GM19397 (cell line): ENCODE data around the gene PHLDA1.

Source experiments
- ATAC-seq: cut with Tn5 transposase; IDR thresholded peaks from one replicate; pipeline ENCODE4 v1.9.1; 2021; ENCODE audit warnings: mild to moderate bottlenecking, moderate library complexity; ENCODE audit not compliant: unreplicated experiment

Gene PHLDA1

DNA sequence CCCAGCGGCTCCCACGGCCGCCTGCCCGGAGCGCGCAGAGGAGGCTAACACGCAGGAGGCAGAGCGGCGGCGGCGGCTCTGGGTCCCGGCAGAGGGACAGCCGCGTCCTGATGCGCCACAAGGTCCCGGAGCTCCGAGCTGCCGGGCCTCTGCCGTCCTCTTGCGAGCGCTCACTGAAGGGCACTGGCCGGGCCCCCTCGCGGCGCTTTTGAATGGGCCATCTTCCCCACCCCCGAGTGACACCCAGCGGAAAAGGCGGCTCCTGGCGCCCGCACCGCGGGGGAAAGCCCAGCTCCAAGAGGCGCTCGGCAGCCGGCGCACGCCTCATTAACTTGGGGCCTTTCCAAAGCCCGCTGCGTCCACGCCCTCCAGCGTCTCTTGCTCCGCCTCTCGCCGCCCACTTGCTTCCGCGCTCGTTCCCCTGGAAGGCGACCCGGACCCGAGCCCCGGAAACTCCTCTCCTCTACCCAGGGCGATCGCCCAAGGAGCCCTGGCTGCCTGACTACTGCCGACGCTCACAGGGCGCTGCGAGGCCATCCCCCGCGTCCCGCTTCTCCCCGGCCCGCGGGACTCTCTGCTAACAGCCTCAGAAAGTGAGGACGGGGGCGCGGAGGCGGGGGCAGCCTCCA is at the start of gene PHLDA1:
TSS of gene PHLDA1 (minus strand) at position 363 of the 629 bp plus-strand sequence.
- peak; percentile 83 for ATAC-seq

DNA sequence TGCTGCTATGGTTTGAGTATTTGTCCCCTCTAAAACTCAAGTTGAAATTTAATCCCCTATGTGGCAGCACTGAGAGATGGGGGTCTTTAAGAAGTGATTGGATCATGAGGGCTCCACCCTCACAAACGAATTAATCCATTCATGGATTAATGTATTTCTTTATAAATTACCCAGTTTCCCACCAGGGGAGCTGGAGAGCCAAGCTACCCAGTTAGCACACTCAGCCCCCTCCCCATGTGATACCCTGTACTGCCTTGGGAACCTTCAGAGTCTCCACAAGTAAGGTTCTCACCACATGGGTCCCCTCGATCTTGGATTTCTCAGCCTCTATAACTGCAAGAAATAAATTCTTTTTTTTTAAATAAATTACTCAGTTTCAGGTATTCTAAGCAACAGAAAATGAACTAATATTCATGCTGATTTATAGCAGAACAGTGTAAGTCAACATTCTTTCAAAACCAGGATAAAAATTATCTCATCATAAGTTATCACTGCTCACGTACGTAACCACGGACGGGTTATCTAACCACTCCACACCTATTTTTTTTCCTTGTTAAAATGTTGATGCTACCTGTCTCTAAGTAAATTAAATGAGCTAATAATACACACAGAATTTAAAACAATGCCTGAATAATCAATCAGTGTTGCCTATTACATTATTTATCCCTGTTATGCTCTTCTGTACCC is 49.3 kb upstream of the PHLDA1 start:
- no peak for ATAC-seq

- no peak for ATAC-seq
Observed at GRCh38 chr12:76080017-76080728, 48.6 kb upstream of the PHLDA1 start.

- ATAC-seq, result no peak
Observed at GRCh38 chr12:76078748-76079147, 47.2 kb upstream of the PHLDA1 start.

DNA sequence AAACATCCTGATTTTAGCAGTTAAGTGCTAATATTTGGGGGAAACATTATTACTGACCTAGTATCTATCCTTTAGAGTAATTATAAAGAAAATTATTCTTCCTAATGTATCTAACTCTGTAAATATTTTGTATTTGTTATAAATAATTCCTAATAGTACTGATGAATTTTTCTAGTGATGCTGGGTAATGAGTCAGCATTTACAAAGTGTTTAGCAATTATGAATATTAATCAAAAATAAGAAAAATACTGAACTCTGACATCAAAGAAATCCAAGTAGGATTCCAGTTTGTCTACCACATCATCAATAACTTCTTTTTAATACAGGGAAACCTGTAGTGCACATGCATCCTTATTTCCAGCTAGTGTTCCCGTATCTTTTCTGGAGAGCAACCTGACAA is 43.9 kb upstream of the PHLDA1 start:
- ATAC-seq, result no peak

- no peak for ATAC-seq
Observed at GRCh38 chr12:76074701-76075336, 43.2 kb upstream of the PHLDA1 start.

- no peak for ATAC-seq
Observed at GRCh38 chr12:76073561-76073960, 42.0 kb upstream of the PHLDA1 start.

- no peak for ATAC-seq
Observed at GRCh38 chr12:76072568-76072967, 41.0 kb upstream of the PHLDA1 start.

- no peak for ATAC-seq
Observed at GRCh38 chr12:76069339-76069738, 37.8 kb upstream of the PHLDA1 start.

DNA sequence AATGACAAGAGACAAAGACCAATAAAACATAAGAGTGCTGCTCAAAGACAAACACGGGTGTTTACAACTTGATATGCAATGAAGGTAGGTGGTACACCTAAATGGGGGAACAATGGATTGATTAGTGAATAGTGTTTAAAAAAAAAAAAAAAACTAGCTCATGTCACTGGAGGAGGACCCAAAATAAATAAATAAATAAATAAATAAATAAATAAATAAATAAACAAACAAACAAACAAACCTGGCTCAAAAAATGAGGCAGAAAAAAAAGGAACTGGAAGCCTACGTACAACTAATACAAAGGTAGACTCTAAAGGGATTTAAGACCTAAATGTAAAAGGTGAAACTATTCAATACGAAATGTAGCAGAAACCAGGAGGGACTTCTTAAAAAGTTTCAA is 34.3 kb upstream of the PHLDA1 start:
- no peak for ATAC-seq

DNA sequence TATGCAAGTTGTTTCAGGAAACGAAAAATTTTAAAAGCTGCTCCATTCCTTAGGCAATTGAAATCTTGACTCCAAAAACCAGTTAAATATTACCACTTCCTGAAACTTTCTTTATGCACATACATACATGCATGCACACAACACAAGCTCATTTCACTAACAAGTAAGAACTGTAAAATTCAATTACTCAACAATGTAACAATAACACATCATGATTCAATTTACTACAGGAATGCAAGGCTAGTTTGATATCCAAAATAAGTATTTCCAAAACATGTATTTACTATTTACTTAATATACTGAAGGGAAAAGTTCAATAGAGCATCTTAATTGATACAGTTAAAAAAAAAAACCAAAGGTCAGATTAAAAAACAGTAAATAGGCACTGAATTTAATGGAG is 33.3 kb upstream of the PHLDA1 start:
- ATAC-seq, result no peak

GRCh38 chr12:76060111-76060510 is 28.5 kb upstream of the PHLDA1 start:
- ATAC-seq, result no peak

- ATAC-seq, result no peak
Observed at GRCh38 chr12:76057326-76057725, 25.8 kb upstream of the PHLDA1 start.

DNA sequence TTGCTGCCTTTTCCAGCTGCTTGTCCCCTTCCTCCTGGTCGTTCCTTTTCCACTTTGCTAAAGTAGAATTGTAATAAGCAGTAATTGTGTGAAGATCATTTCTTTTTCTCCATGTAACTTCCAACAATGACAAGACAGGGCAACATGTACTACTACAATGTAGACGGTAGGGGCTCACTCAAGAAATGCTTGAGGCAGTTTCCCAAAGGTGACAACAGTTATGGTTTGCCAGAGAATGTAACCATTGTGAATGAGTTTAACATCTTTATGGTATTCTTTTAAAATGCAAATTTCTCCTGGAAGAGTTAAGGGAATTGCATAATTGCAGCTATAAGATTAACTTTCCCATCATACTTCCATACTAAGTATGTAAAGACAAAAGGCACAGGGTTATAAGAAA is 23.8 kb upstream of the PHLDA1 start:
- ATAC-seq, result no peak

DNA sequence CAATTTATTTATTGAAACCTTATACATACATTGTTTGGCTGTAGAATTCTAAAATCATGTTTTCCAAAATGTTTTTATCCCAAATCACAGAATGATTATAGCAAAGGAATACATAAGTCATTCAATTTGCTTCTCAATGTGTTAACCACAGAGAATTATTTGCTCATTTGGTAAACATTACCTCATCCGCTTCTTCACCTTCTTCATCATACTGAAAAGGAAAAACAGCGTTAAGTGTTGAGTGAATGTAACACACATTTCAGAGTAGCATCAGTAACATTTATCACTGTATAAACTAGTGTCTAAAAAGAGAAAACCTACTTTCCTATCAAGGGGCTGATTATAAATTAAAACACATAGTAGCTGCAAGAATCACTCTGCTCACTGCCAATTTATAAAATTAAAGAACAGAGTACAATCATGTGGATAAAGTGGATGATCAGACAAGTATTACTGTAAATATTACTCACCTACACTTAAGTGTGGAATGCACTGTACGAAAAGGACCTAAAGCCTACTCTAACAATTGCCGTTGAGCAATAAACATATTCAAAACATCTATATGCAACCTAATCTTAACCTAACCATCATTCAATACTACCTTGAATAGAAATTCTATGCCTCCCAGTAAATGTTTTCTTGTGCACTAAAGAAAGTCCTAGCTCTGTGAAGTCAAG is 18.1 kb upstream of the PHLDA1 start:
- ATAC-seq, result no peak

- no peak for ATAC-seq
Observed at GRCh38 chr12:76047742-76048141, 16.2 kb upstream of the PHLDA1 start.

DNA sequence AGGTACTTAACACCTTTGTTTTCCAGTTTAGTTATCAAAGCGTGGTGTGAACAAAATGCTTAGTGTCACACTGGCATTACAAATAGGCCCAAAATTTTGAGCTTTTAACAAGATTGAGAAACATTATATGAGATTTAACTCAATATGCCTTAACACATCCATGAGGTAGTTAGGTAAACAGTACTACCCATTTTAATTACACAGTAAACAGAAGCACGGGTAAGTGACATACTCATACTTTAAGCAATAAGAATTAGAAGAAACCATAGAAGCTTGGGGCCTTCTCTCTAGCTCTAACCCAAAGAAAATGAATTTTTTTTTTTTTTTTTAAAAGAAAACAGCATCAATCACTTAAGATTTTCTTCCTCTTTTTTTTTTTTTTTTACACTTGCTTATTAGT is 15.5 kb upstream of the PHLDA1 start:
- ATAC-seq, result no peak

DNA sequence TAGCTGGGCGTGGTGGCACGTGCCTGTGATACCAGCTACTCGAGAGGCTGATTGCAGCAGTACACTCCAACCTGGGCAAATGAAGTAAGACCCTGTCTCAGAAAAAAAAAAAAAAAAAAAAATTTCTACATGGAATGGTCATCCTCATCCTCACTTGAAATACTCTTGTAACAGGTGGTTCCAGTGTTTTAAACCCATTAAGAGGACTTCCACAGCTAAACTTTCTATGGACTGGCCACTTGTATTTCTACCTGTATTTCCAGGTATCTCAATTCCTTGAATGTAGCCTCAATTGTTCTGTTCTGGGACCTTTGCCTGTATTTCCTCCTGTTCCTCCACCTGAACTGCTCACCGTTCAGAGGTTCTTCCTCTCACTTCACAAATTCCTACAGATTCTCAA is 11.8 kb upstream of the PHLDA1 start:
- no peak for ATAC-seq

GRCh38 chr12:76042147-76042546 is 10.6 kb upstream of the PHLDA1 start:
- ATAC-seq, result no peak

GRCh38 chr12:76041406-76041805 is 9.8 kb upstream of the PHLDA1 start:
- no peak for ATAC-seq

DNA sequence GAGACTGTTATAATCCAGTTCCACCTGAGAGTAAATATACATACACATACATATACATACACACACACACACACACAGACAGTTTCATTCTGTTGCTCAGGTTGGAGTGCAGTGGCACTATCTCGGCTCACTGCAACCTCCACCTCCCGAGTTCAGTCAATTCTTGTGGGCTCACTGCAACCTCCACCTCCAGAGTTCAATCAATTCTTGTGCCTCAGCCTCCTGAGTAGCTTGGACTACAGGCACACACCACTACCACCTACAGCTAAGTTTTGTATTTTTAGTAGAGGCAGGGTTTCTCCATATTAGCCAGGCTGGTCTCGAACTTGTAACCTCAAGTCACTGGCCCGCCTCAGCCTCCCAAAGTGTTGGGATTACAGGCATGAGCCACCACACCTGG is 8.9 kb upstream of the PHLDA1 start:
- ATAC-seq, result no peak
